Muscle layer of colon (tissue), 2 donors: ENCODE data around the gene UQCRFS1.
"Not testable (repeated sequence)": the region's sequence is repeated elsewhere in the genome, so short reads cannot be mapped to it uniquely, and the experiment has no call there.

Experiments
- H3K27ac ChIP-seq: one replicate; pipeline ENCODE4 v1.7.0; 2013; ENCODE audit warnings: low read depth, mild to moderate bottlenecking, low read length, moderate library complexity
- H3K27me3 ChIP-seq, 2 donors: one replicate each; pipeline ENCODE4 v1.7.0; 2013; ENCODE audit warnings: low read length in 2 of 2, mild to moderate bottlenecking in 2 of 2; ENCODE audit not compliant: insufficient read depth in 2 of 2, control insufficient read depth in 1 of 2
- H3K36me3 ChIP-seq: one replicate; pipeline ENCODE4 v1.7.0; 2013; ENCODE audit warnings: mild to moderate bottlenecking, low read length; ENCODE audit not compliant: insufficient read depth
- H3K4me1 ChIP-seq: one replicate; pipeline ENCODE4 v1.7.0; 2013; ENCODE audit warnings: mild to moderate bottlenecking, low read length; ENCODE audit not compliant: insufficient read depth
- H3K4me3 ChIP-seq, 2 donors: one replicate each; pipeline ENCODE4 v1.7.0; 2013; ENCODE audit warnings: low read length in 2 of 2, low read depth in 1 of 2, mild to moderate bottlenecking in 1 of 2, moderate library complexity in 1 of 2
- H3K9ac ChIP-seq: one replicate; pipeline ENCODE4 v1.7.0; 2013; ENCODE audit warnings: low read length
- H3K9me3 ChIP-seq: one replicate; pipeline ENCODE4 v1.7.0; 2013; ENCODE audit warnings: mild to moderate bottlenecking, low read length
- donor health status: abdominal sarcoma.
- donor health status: Adenocarcinoma of cecum.

The UQCRFS1 gene

GRCh38 chr19:29212356-29212647, 649 bp downstream of the UQCRFS1 start:
- Histone ChIP-seq H3K27me3 (no peaks in the 10 kb centered on the region), H3K4me3 (peak overlapping the region; percentile 88 to 93), H3K4me1 (peaks cover 26% of the 10 kb centered on the region), H3K27ac (peak overlapping the region; percentile 71), H3K9me3 (no peaks in the 10 kb centered on the region), H3K9ac (peak overlapping the region; percentile 98), H3K36me3 (no peaks in the 10 kb centered on the region)

GRCh38 chr19:29211562-29212355, 1.2 kb downstream of the UQCRFS1 start:
- peaks cover 4% of the 10 kb centered on the region for H3K36me3 ChIP-seq
- no peaks in the 10 kb centered on the region for H3K27me3 ChIP-seq
- peaks cover 26% of the 10 kb centered on the region for H3K4me1 ChIP-seq
- peak overlapping the region; percentile 98 for H3K9ac ChIP-seq
- peak overlapping the region; percentile 88 to 93 for H3K4me3 ChIP-seq
- H3K27ac ChIP-seq = peak overlapping the region; percentile 71
- no peaks in the 10 kb centered on the region for H3K9me3 ChIP-seq

GRCh38 chr19:29211041-29211440, 1.9 kb downstream of the UQCRFS1 start:
- H3K9ac ChIP-seq, H3K27me3 ChIP-seq, H3K27ac ChIP-seq, H3K9me3 ChIP-seq: not testable (repeated sequence)
- peaks cover 11% of the 10 kb centered on the region for H3K36me3 ChIP-seq
- peak overlapping the region in 1 of 2 donors; percentile 93 for H3K4me3 ChIP-seq
- peaks cover 26% of the 10 kb centered on the region for H3K4me1 ChIP-seq

GRCh38 chr19:29210502-29210901, 2.4 kb downstream of the UQCRFS1 start:
- not testable (repeated sequence) for H3K4me3 ChIP-seq, H3K27me3 ChIP-seq, H3K9ac ChIP-seq, H3K27ac ChIP-seq, H3K9me3 ChIP-seq
- peaks cover 26% of the 10 kb centered on the region for H3K4me1 ChIP-seq
- peaks cover 13% of the 10 kb centered on the region for H3K36me3 ChIP-seq

- H3K4me3 ChIP-seq, H3K27ac ChIP-seq, H3K9me3 ChIP-seq, H3K9ac ChIP-seq, H3K27me3 ChIP-seq: not testable (repeated sequence)
- Histone ChIP-seq H3K4me1 (peaks cover 22% of the 10 kb centered on the region), H3K36me3 (peaks cover 13% of the 10 kb centered on the region)
Observed at GRCh38 chr19:29207403-29208187, 5.4 kb downstream of the UQCRFS1 start.

- no peak overlapping the region for H3K9ac ChIP-seq
- peaks cover 13% of the 10 kb centered on the region for H3K36me3 ChIP-seq
- H3K4me1 ChIP-seq = peaks cover 19% of the 10 kb centered on the region
- H3K27ac ChIP-seq = no peak overlapping the region
- no peaks in the 10 kb centered on the region for H3K27me3 ChIP-seq
- no peaks in the 10 kb centered on the region for H3K9me3 ChIP-seq
- H3K4me3 ChIP-seq = no peak overlapping the region
Observed at GRCh38 chr19:29206453-29206852, 6.5 kb downstream of the UQCRFS1 start.

- Histone ChIP-seq H3K27ac (no peak overlapping the region), H3K4me3 (no peak overlapping the region), H3K9ac (no peak overlapping the region), H3K9me3 (no peaks in the 10 kb centered on the region), H3K36me3 (peaks cover 13% of the 10 kb centered on the region), H3K4me1 (no peaks in the 10 kb centered on the region), H3K27me3 (no peaks in the 10 kb centered on the region)
Observed at GRCh38 chr19:29202281-29202680, 10.7 kb downstream of the UQCRFS1 start.

GRCh38 chr19:29201855-29202254, 11.1 kb downstream of the UQCRFS1 start:
- H3K9me3 ChIP-seq = no peaks in the 10 kb centered on the region
- no peak overlapping the region for H3K4me3 ChIP-seq
- H3K27ac ChIP-seq = no peak overlapping the region
- H3K36me3 ChIP-seq = peaks cover 10% of the 10 kb centered on the region
- no peaks in the 10 kb centered on the region for H3K4me1 ChIP-seq
- no peak overlapping the region for H3K9ac ChIP-seq
- no peaks in the 10 kb centered on the region for H3K27me3 ChIP-seq

GRCh38 chr19:29194658-29195057, 18.3 kb downstream of the UQCRFS1 start:
- H3K9ac ChIP-seq = no peak overlapping the region
- H3K27me3 ChIP-seq = no peaks in the 10 kb centered on the region
- no peaks in the 10 kb centered on the region for H3K9me3 ChIP-seq
- H3K4me3 ChIP-seq = no peak overlapping the region
- no peaks in the 10 kb centered on the region for H3K4me1 ChIP-seq
- no peak overlapping the region for H3K27ac ChIP-seq
- H3K36me3 ChIP-seq = no peaks in the 10 kb centered on the region

GRCh38 chr19:29193155-29193554, 19.8 kb downstream of the UQCRFS1 start:
- Histone ChIP-seq H3K9me3 (no peaks in the 10 kb centered on the region), H3K9ac (no peak overlapping the region), H3K4me3 (no peak overlapping the region), H3K4me1 (peaks cover 12% of the 10 kb centered on the region), H3K27me3 (no peaks in the 10 kb centered on the region), H3K36me3 (no peaks in the 10 kb centered on the region), H3K27ac (no peak overlapping the region)

GRCh38 chr19:29191005-29191404, 21.9 kb downstream of the UQCRFS1 start:
- Histone ChIP-seq H3K4me1 (peaks cover 15% of the 10 kb centered on the region), H3K4me3 (no peak overlapping the region)

GRCh38 chr19:29189033-29189360, 24.0 kb downstream of the UQCRFS1 start:
- no peaks in the 10 kb centered on the region for H3K9me3 ChIP-seq
- no peak overlapping the region for H3K27ac ChIP-seq
- H3K9ac ChIP-seq = no peak overlapping the region
- H3K4me1 ChIP-seq = peaks cover 15% of the 10 kb centered on the region
- no peaks in the 10 kb centered on the region for H3K27me3 ChIP-seq
- H3K36me3 ChIP-seq = no peaks in the 10 kb centered on the region
- H3K4me3 ChIP-seq = no peak overlapping the region

More at GRCh38 chr19:29191005-29191404, 21.9 kb downstream of the UQCRFS1 start:
- H3K27ac ChIP-seq = no peak overlapping the region
- H3K36me3 ChIP-seq = no peaks in the 10 kb centered on the region
- no peaks in the 10 kb centered on the region for H3K27me3 ChIP-seq
- H3K9ac ChIP-seq = no peak overlapping the region
- H3K9me3 ChIP-seq = no peaks in the 10 kb centered on the region
